HepG2 (cell line): ENCODE data around the gene SPAG4. TPM values are rescaled to one million over a fixed set of nuclear protein-coding genes. Genes with fewer than 3 reads are reported as not detected.

ENCODE experiments used
- CC2D1A ChIP-seq: sonication (generic); formaldehyde crosslinking; IDR thresholded peaks from 2 replicates; pipeline ENCODE4 v1.8.1; 2023; ENCODE audit warnings: mild to moderate bottlenecking, missing genetic modification reagents
- PAWR ChIP-seq: sonication (generic); formaldehyde crosslinking; IDR thresholded peaks from 2 replicates; pipeline ENCODE4 v1.4.0; 2020; ENCODE audit warnings: missing genetic modification reagents, mild to moderate bottlenecking, borderline replicate concordance
- PHF20 ChIP-seq: sonication (generic); formaldehyde crosslinking; IDR thresholded peaks from 2 replicates; pipeline ENCODE4 v1.5.0; 2020; ENCODE audit warnings: mild to moderate bottlenecking, missing genetic modification reagents
- ZNF546 ChIP-seq: sonication (generic); formaldehyde crosslinking; conservative IDR thresholded peaks from 2 replicates; pipeline ENCODE4 v1.8.1; 2023; ENCODE audit warnings: mild to moderate bottlenecking, missing genetic modification reagents
- ZNF609 ChIP-seq: sonication (generic); formaldehyde crosslinking; IDR thresholded peaks from 2 replicates; pipeline ENCODE4 v1.4.0; 2020; ENCODE audit warnings: mild to moderate bottlenecking, missing genetic modification reagents, borderline replicate concordance
- polyA plus RNA-seq, 8 experiments: library from polyadenylated mRNA; depleted of rRNA in 3 of 8; stranded (reverse) in 7 of 8; unstranded in 1 of 8; fragments of >200 nt; fragmentation: Illumina TruSeq in 4 of 8; extraction: Trizol in 4 of 8; gene quantifications; 2 replicates each; pipeline versions ENCODE4 v1.2.1 to v1.2.3, GENCODE V29; 2011 to 2016; ENCODE audit warnings: low read depth in 4 of 8, missing spikeins in 1 of 8, mixed read lengths in 1 of 8; ENCODE audit not compliant: insufficient read depth in 1 of 8
- total RNA-seq, 5 experiments: library from RNA; depleted of rRNA; stranded (reverse); fragments of >200 nt; fragmentation: Illumina TruSeq; extraction: Trizol; gene quantifications; 2 replicates each; pipeline ENCODE4 v1.2.3, GENCODE V29; 2016; ENCODE audit warnings: low read depth in 1 of 5
- TF ChIP-seq, protein P1 (sequence below), 2 experiments: fragments of 450-650 bp in 1 of 2; sonication (generic) in 1 of 2; formaldehyde crosslinking in 1 of 2; IDR thresholded peaks; 2 replicates each; pipeline versions ENCODE4 v1.6.1 to v1.8.0; 2016 to 2022; ENCODE audit warnings: antibody characterized with exemption in 1 of 2, mild to moderate bottlenecking in 1 of 2, missing genetic modification reagents in 1 of 2
- TF ChIP-seq, protein P2 (sequence below): sonication (generic); formaldehyde crosslinking; conservative IDR thresholded peaks from 2 replicates; pipeline ENCODE4 v1.5.0; 2020; ENCODE audit warnings: missing genetic modification reagents
- TF ChIP-seq, protein P3 (sequence below): sonication (generic); formaldehyde crosslinking; IDR thresholded peaks from 2 replicates; pipeline ENCODE4 v1.4.0; 2020; ENCODE audit warnings: missing genetic modification reagents

The SPAG4 gene
- total and polyA plus RNA-seq, 2 of the 13 experiments (the other 11 are each of a cell fraction or from before 2014, with no cell fraction given): 5.8 to 137 TPM

DNA sequence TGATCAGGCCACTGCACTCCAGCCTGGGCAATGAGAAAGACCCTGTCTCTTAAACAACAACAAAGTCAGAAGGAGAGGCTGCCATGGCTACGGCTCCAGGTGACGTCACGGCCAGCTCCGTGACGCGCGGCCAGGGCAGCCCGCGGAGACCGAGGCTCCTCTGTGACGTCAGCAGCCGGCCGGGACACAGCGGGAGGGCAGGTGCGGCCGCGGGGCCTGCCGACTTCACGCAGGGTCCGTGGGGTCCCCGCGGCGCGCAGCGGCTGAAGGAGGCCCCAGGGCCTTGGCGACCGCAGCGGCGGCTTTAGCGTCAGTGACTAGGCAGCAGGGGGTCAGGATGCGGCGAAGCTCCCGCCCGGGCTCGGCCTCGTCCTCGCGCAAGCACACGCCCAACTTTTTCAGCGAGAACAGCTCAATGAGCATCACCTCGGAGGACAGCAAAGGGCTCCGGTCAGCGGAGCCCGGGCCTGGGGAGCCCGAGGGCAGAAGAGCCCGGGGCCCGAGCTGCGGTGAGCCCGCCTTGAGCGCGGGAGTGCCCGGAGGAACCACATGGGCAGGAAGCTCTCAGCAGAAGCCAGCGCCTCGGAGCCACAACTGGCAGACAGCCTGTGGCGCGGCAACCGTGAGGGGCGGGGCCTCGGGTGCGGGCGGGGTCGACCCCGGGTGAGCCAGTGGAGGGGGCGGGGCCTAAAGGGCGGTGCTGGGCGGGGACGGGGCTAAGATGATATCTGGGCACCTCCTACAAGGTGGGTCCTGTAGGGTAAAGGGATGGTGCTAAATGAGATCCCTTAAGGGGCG is at the start of gene SPAG4 (continued):
- TF ChIP-seq, protein P1, sequence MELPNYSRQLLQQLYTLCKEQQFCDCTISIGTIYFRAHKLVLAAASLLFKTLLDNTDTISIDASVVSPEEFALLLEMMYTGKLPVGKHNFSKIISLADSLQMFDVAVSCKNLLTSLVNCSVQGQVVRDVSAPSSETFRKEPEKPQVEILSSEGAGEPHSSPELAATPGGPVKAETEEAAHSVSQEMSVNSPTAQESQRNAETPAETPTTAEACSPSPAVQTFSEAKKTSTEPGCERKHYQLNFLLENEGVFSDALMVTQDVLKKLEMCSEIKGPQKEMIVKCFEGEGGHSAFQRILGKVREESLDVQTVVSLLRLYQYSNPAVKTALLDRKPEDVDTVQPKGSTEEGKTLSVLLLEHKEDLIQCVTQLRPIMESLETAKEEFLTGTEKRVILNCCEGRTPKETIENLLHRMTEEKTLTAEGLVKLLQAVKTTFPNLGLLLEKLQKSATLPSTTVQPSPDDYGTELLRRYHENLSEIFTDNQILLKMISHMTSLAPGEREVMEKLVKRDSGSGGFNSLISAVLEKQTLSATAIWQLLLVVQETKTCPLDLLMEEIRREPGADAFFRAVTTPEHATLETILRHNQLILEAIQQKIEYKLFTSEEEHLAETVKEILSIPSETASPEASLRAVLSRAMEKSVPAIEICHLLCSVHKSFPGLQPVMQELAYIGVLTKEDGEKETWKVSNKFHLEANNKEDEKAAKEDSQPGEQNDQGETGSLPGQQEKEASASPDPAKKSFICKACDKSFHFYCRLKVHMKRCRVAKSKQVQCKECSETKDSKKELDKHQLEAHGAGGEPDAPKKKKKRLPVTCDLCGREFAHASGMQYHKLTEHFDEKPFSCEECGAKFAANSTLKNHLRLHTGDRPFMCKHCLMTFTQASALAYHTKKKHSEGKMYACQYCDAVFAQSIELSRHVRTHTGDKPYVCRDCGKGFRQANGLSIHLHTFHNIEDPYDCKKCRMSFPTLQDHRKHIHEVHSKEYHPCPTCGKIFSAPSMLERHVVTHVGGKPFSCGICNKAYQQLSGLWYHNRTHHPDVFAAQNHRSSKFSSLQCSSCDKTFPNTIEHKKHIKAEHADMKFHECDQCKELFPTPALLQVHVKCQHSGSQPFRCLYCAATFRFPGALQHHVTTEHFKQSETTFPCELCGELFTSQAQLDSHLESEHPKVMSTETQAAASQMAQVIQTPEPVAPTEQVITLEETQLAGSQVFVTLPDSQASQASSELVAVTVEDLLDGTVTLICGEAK (IDR thresholded peaks at IDR 0.05): no peak
- TF ChIP-seq, protein P1 (CRISPR knock-in tag; IDR thresholded peaks at IDR 0.05): peak; percentile 92
- no peak for TF ChIP-seq PAWR (CRISPR knock-in tag)
- 0 out of 2 replicates have a peak, but pooled peaks have one; percentile 34 for TF ChIP-seq ZNF609 (CRISPR knock-in tag)
- TF ChIP-seq CC2D1A (CRISPR knock-in tag): 0 out of 2 replicates have a peak, but pooled peaks have one; percentile 94
- no peak; the same call in 1 of the 2 replicates for TF ChIP-seq PHF20 (CRISPR knock-in tag)
- TF ChIP-seq, protein P2, sequence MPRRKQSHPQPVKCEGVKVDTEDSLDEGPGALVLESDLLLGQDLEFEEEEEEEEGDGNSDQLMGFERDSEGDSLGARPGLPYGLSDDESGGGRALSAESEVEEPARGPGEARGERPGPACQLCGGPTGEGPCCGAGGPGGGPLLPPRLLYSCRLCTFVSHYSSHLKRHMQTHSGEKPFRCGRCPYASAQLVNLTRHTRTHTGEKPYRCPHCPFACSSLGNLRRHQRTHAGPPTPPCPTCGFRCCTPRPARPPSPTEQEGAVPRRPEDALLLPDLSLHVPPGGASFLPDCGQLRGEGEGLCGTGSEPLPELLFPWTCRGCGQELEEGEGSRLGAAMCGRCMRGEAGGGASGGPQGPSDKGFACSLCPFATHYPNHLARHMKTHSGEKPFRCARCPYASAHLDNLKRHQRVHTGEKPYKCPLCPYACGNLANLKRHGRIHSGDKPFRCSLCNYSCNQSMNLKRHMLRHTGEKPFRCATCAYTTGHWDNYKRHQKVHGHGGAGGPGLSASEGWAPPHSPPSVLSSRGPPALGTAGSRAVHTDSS (CRISPR knock-in tag): no peak
- peak; percentile 99 for TF ChIP-seq ZNF546 (CRISPR knock-in tag)
- TF ChIP-seq, protein P3, sequence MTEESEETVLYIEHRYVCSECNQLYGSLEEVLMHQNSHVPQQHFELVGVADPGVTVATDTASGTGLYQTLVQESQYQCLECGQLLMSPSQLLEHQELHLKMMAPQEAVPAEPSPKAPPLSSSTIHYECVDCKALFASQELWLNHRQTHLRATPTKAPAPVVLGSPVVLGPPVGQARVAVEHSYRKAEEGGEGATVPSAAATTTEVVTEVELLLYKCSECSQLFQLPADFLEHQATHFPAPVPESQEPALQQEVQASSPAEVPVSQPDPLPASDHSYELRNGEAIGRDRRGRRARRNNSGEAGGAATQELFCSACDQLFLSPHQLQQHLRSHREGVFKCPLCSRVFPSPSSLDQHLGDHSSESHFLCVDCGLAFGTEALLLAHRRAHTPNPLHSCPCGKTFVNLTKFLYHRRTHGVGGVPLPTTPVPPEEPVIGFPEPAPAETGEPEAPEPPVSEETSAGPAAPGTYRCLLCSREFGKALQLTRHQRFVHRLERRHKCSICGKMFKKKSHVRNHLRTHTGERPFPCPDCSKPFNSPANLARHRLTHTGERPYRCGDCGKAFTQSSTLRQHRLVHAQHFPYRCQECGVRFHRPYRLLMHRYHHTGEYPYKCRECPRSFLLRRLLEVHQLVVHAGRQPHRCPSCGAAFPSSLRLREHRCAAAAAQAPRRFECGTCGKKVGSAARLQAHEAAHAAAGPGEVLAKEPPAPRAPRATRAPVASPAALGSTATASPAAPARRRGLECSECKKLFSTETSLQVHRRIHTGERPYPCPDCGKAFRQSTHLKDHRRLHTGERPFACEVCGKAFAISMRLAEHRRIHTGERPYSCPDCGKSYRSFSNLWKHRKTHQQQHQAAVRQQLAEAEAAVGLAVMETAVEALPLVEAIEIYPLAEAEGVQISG (CRISPR knock-in tag): peak; percentile 82
